Activated naive CD4-positive, alpha-beta T cell treated with anti-CD3 and anti-CD28 coated beads for 36 hours (primary cell): Measurements from ENCODE around the gene STEAP1B. TPM values are rescaled to one million over a fixed set of nuclear protein-coding genes. Genes with fewer than 3 reads are reported as not detected.

ENCODE experiments used
- total RNA-seq, 2 experiments: library from RNA; stranded (reverse); gene quantifications; one replicate each; pipeline ENCODE4 v1.2.3, GENCODE V29; 2021

STEAP1B gene
- total RNA-seq, 2 experiments from 2014 or later = 0.19 TPM; not detected in 1

Other genes with a start within 250 kb of the STEAP1B start
- gene RAPGEF5, start 143.0 kb downstream of the STEAP1B start, total RNA-seq = under 1 TPM; 0.21 to 0.40 TPM
- 1 to 10 TPM; 3.8 to 4.0 TPM for gene IL6, start 227.0 kb upstream of the STEAP1B start, total RNA-seq